Measurements from ENCODE around the gene ACTN4.

The ACTN4 gene

GRCh38 chr19:38734176-38734425 lies 86.7 kb downstream of the ACTN4 start:
- Histone ChIP-seq H3K79me2 (ENCODE audit: low read length) (no peaks in the 10 kb centered on the region), H3K9ac (ENCODE audit: low read length) (no peak overlapping the region), H2AFZ (ENCODE audit: low read depth, low read length) (no peak overlapping the region), H3K9me3 (ENCODE audit: insufficient read depth, low read length) (no peaks in the 10 kb centered on the region), H3K27me3 (ENCODE audit: low read depth, low read length) (no peaks in the 10 kb centered on the region), H3K36me3 (replicated peaks; ENCODE audit: low read depth, low read length) (peaks cover 21% of the 10 kb centered on the region), H3K27ac (ENCODE audit: low read length) (0 out of 2 replicates have a peak overlapping the region, but pooled peaks have one; percentile 6), H3K4me1 (ENCODE audit: low read length) (peaks cover 19% of the 10 kb centered on the region), H3K4me3 (ENCODE audit: low read length) (peak overlapping the region; percentile 73; the same call in 1 of the 2 replicates), H3K4me2 (ENCODE audit: low read length) (peak overlapping the region; percentile 84), H4K20me1 (ENCODE audit: insufficient read depth, low read length) (no peaks in the 10 kb centered on the region)
- TF ChIP-seq EZH2phosphoT487 (IDR thresholded peaks at IDR 0.05; ENCODE audit: low read depth): no peak
- no peak for TF ChIP-seq CTCF (IDR thresholded peaks at IDR 0.05; ENCODE audit: low read depth, low read length)

- Histone ChIP-seq H3K79me2 (ENCODE audit: low read length) (no peaks in the 10 kb centered on the region), H3K27ac (ENCODE audit: low read length) (0 out of 2 replicates have a peak overlapping the region, but pooled peaks have one; percentile 6), H4K20me1 (ENCODE audit: insufficient read depth, low read length) (no peaks in the 10 kb centered on the region), H3K27me3 (ENCODE audit: low read depth, low read length) (no peaks in the 10 kb centered on the region), H3K9ac (ENCODE audit: low read length) (peak overlapping the region; percentile 38), H3K9me3 (ENCODE audit: insufficient read depth, low read length) (no peaks in the 10 kb centered on the region), H3K4me3 (ENCODE audit: low read length) (peak overlapping the region; percentile 73), H3K4me1 (ENCODE audit: low read length) (peaks cover 19% of the 10 kb centered on the region), H2AFZ (ENCODE audit: low read depth, low read length) (no peak overlapping the region), H3K36me3 (replicated peaks; ENCODE audit: low read depth, low read length) (peaks cover 20% of the 10 kb centered on the region), H3K4me2 (ENCODE audit: low read length) (peak overlapping the region; percentile 84)
- TF ChIP-seq CTCF (IDR thresholded peaks at IDR 0.05; ENCODE audit: low read depth, low read length) (no peak), EZH2phosphoT487 (IDR thresholded peaks at IDR 0.05; ENCODE audit: low read depth) (no peak)
Measured at GRCh38 chr19:38734426-38735256, 87.2 kb downstream of the ACTN4 start.

DNA sequence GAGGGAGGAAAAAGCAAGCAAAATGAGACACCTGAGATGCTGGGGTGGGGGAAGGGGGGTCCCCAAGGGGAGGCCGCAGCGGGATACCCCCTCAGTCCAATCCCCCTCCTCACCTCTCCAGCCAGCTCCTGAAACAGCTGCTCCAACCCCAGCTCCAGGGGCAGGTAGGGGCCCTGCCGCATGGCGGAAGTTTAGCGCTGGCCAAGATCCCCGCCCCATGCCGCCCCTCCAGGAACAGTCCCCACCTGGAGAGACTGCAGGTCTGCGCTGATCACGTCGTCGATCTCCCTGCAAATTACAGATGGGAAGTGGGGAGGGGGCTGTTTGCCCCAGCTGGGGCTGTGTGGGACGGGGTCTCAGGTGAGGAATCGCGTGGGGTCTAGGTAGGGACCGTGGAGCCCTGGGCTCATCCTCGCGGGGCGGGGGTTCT lies 87.8 kb downstream of the ACTN4 start:
- H2AFZ ChIP-seq (ENCODE audit: low read depth, low read length): no peak overlapping the region
- H3K9ac ChIP-seq (ENCODE audit: low read length): peak overlapping the region; percentile 38
- no peaks in the 10 kb centered on the region for H3K9me3 ChIP-seq (ENCODE audit: insufficient read depth, low read length)
- no peaks in the 10 kb centered on the region for H3K79me2 ChIP-seq (ENCODE audit: low read length)
- H3K4me2 ChIP-seq (ENCODE audit: low read length): peak overlapping the region; percentile 84
- peak overlapping the region; percentile 73 for H3K4me3 ChIP-seq (ENCODE audit: low read length)
- TF ChIP-seq CTCF (IDR thresholded peaks at IDR 0.05; ENCODE audit: low read depth, low read length): no peak
- peaks cover 18% of the 10 kb centered on the region for H3K36me3 ChIP-seq (replicated peaks; ENCODE audit: low read depth, low read length)
- H3K27ac ChIP-seq (ENCODE audit: low read length): no peak overlapping the region
- peaks cover 19% of the 10 kb centered on the region for H3K4me1 ChIP-seq (ENCODE audit: low read length)
- H4K20me1 ChIP-seq (ENCODE audit: insufficient read depth, low read length): no peaks in the 10 kb centered on the region
- no peaks in the 10 kb centered on the region for H3K27me3 ChIP-seq (ENCODE audit: low read depth, low read length)

GRCh38 chr19:38736036-38736412 lies 88.6 kb downstream of the ACTN4 start:
- Histone ChIP-seq H3K9ac (ENCODE audit: low read length) (no peak overlapping the region), H3K9me3 (ENCODE audit: insufficient read depth, low read length) (no peaks in the 10 kb centered on the region), H3K4me1 (ENCODE audit: low read length) (peaks cover 19% of the 10 kb centered on the region), H3K27ac (ENCODE audit: low read length) (no peak overlapping the region), H2AFZ (ENCODE audit: low read depth, low read length) (no peak overlapping the region), H3K4me2 (ENCODE audit: low read length) (peak overlapping the region; percentile 66), H3K79me2 (ENCODE audit: low read length) (no peaks in the 10 kb centered on the region), H3K4me3 (ENCODE audit: low read length) (peak overlapping the region; percentile 64; the same call in 1 of the 2 replicates), H4K20me1 (ENCODE audit: insufficient read depth, low read length) (no peaks in the 10 kb centered on the region), H3K36me3 (replicated peaks; ENCODE audit: low read depth, low read length) (peaks cover 10% of the 10 kb centered on the region), H3K27me3 (ENCODE audit: low read depth, low read length) (no peaks in the 10 kb centered on the region)
- TF ChIP-seq CTCF (IDR thresholded peaks at IDR 0.05; ENCODE audit: low read depth, low read length) (no peak), EZH2phosphoT487 (IDR thresholded peaks at IDR 0.05; ENCODE audit: low read depth) (no peak)

All from OCI-LY3 (cell line).